OCI-LY3 (cell line): Measurements from ENCODE around the gene NOL4L.
A peak's percentile ranks its signal among the peaks of the same experiment; 100 is the strongest.

Source experiments
- H2AFZ ChIP-seq: fragments of 200-600, 300-600 bp; shearing (Covaris generic); 2 replicates; pipeline ENCODE4 v1.6.0; 2014; ENCODE audit warnings: antibody characterized with exemption, low read depth, low read length
- H3K27ac ChIP-seq: fragments of 200-600, 300-600 bp; sonication (generic); 2 replicates; pipeline ENCODE4 v1.5.1; 2014; ENCODE audit warnings: mild to moderate bottlenecking, low read length, moderate library complexity, mixed read lengths
- H3K27me3 ChIP-seq: fragments of 200-600, 300-600 bp; sonication (generic); 2 replicates; pipeline ENCODE4 v1.6.1; 2014; ENCODE audit warnings: low read depth, low read length, mixed read lengths
- H3K36me3 ChIP-seq: fragments of 200-600, 300-600 bp; sonication (generic); replicated peaks from 2 replicates; pipeline ENCODE3; 2014; ENCODE audit warnings: low read depth, low read length, mixed read lengths
- H3K4me1 ChIP-seq: fragments of 300-600, 200-600 bp; sonication (generic); 2 replicates; pipeline ENCODE4 v1.6.1; 2014; ENCODE audit warnings: low read length, mixed read lengths
- H3K4me2 ChIP-seq: fragments of 200-600, 300-600 bp; sonication (generic); 2 replicates; pipeline ENCODE4 v1.6.1; 2014; ENCODE audit warnings: low read length, mixed read lengths
- H3K4me3 ChIP-seq: fragments of 300-600, 200-600 bp; sonication (generic); 2 replicates; pipeline ENCODE4 v1.5.1; 2014; ENCODE audit warnings: antibody characterized with exemption, mild to moderate bottlenecking, low read length, moderate library complexity
- H3K79me2 ChIP-seq: fragments of 300-600, 200-600 bp; shearing (Covaris generic); 2 replicates; pipeline ENCODE4 v1.6.1; 2014; ENCODE audit warnings: mild to moderate bottlenecking, low read length, mixed read lengths
- H3K9ac ChIP-seq: fragments of 300-600, 200-600 bp; shearing (Covaris generic); 2 replicates; pipeline ENCODE4 v1.6.0; 2014; ENCODE audit warnings: mild to moderate bottlenecking, low read length, moderate library complexity
- H3K9me3 ChIP-seq: fragments of 200-600, 300-600 bp; shearing (Covaris generic); 2 replicates; pipeline ENCODE4 v1.6.1; 2014; ENCODE audit warnings: low read length, mixed read lengths; ENCODE audit not compliant: insufficient read depth
- H4K20me1 ChIP-seq: fragments of 200-600, 300-600 bp; sonication (generic); 2 replicates; pipeline ENCODE4 v1.6.1; 2016; ENCODE audit warnings: low read length, mixed read lengths; ENCODE audit not compliant: insufficient read depth
- CTCF ChIP-seq: fragments of 200-600, 300-600 bp; sonication (generic); IDR thresholded peaks from 2 replicates; pipeline ENCODE4 v1.5.1; 2014; ENCODE audit warnings: antibody characterized with exemption, low read length, low read depth
- EZH2phosphoT487 ChIP-seq: fragments of 200-600 bp; shearing (Covaris generic); IDR thresholded peaks from 2 replicates; pipeline ENCODE4 v1.6.1; 2018; ENCODE audit warnings: antibody characterized with exemption, mixed run types, low read depth

Gene NOL4L

DNA sequence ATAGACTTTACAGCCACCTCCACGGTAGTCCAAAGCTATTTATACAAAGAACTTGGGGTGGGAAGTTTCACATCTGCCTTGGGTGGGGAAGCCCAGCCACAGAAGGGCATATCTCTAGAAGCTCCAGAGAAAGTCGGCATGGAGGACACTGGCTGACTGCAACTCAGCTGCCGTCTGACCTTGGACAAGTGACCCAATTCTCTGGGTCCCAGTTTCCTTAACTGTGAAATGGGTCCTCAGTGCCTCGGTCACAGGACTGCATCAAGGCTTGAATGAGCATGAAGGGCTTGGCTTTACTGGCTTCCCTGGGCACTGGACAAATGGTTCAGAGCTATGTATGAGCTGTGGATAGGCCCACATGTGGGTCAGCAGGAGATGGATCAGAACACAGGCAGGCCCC is 58.6 kb downstream of the NOL4L start:
- H3K4me3 ChIP-seq: no peak overlapping the region; the same call in 1 of the 2 replicates
- TF ChIP-seq EZH2phosphoT487: no peak
- TF ChIP-seq CTCF: no peak
- no peak overlapping the region for H2AFZ ChIP-seq
- H3K27ac ChIP-seq: peak overlapping the region; percentile 1; the same call in 1 of the 2 replicates
- no peaks in the 10 kb centered on the region for H4K20me1 ChIP-seq
- H3K4me2 ChIP-seq: peak overlapping the region; percentile 40
- no peaks in the 10 kb centered on the region for H3K79me2 ChIP-seq
- no peak overlapping the region; the same call in 1 of the 2 replicates for H3K9ac ChIP-seq
- no peaks in the 10 kb centered on the region for H3K9me3 ChIP-seq
- no peaks in the 10 kb centered on the region for H3K36me3 ChIP-seq
- H3K4me1 ChIP-seq: peaks cover 29% of the 10 kb centered on the region
- H3K27me3 ChIP-seq: no peaks in the 10 kb centered on the region

DNA sequence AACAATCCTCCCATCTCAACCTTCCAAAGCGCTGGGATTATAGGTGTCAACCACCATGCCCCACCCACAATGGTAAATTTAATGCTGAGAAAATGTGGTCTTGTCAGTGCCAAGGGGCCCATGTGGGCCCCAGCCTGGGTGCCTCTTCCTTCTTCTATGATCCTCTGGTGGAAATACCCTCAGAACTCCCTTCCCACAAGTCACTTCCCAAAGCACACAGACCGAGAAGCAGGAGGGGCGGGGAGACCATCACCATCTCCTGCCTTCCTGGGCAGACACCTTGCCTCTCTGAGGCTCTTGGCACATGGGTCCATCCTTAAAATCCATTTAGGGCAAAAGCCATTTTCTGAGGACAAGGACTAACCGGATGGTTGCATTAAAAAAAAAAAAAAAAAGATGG is 59.0 kb downstream of the NOL4L start:
- Histone ChIP-seq H3K4me2 (peak overlapping the region; percentile 40), H3K27me3 (no peaks in the 10 kb centered on the region), H2AFZ (no peak overlapping the region), H4K20me1 (no peaks in the 10 kb centered on the region), H3K9ac (no peak overlapping the region), H3K27ac (peak overlapping the region; percentile 1; the same call in 1 of the 2 replicates), H3K4me3 (no peak overlapping the region; the same call in 1 of the 2 replicates), H3K79me2 (no peaks in the 10 kb centered on the region), H3K4me1 (peaks cover 29% of the 10 kb centered on the region), H3K36me3 (no peaks in the 10 kb centered on the region), H3K9me3 (no peaks in the 10 kb centered on the region)
- TF ChIP-seq CTCF (no peak), EZH2phosphoT487 (no peak)

GRCh38 chr20:32524829-32525501 is 60.2 kb downstream of the NOL4L start:
- no peak overlapping the region for H3K4me2 ChIP-seq
- H3K36me3 ChIP-seq: no peaks in the 10 kb centered on the region
- H3K4me1 ChIP-seq: peaks cover 31% of the 10 kb centered on the region
- H3K9me3 ChIP-seq: no peaks in the 10 kb centered on the region
- TF ChIP-seq CTCF (no peak), EZH2phosphoT487 (no peak)
- no peak overlapping the region for H3K9ac ChIP-seq
- H3K27ac ChIP-seq: no peak overlapping the region
- no peak overlapping the region for H2AFZ ChIP-seq
- H4K20me1 ChIP-seq: no peaks in the 10 kb centered on the region
- H3K79me2 ChIP-seq: no peaks in the 10 kb centered on the region
- no peak overlapping the region for H3K4me3 ChIP-seq
- H3K27me3 ChIP-seq: peaks cover 7% of the 10 kb centered on the region; the same call in 1 of the 2 replicates

GRCh38 chr20:32523613-32524213 is 61.4 kb downstream of the NOL4L start:
- no peaks in the 10 kb centered on the region for H3K79me2 ChIP-seq
- H3K36me3 ChIP-seq: no peaks in the 10 kb centered on the region
- no peak overlapping the region for H3K9ac ChIP-seq
- no peak overlapping the region for H3K27ac ChIP-seq
- TF ChIP-seq CTCF: no peak
- TF ChIP-seq EZH2phosphoT487: no peak
- H3K4me1 ChIP-seq: peaks cover 31% of the 10 kb centered on the region
- H4K20me1 ChIP-seq: no peaks in the 10 kb centered on the region
- H3K4me3 ChIP-seq: no peak overlapping the region
- no peak overlapping the region for H2AFZ ChIP-seq
- H3K9me3 ChIP-seq: no peaks in the 10 kb centered on the region
- peaks cover 7% of the 10 kb centered on the region; the same call in 1 of the 2 replicates for H3K27me3 ChIP-seq
- H3K4me2 ChIP-seq: no peak overlapping the region
